Activated naive CD4-positive, alpha-beta T cell (primary cell): ENCODE data around the gene ASCC3.

Experiments used
- DNase-seq, 4 experiments: peaks; one replicate each; lab custom pipeline; 2025; lab: John Stamatoyannopoulos, UW

The ASCC3 gene

GRCh38 chr6:100491952-100492670, 389.0 kb downstream of the ASCC3 start:
- no peak for DNase-seq

- no peak for DNase-seq
Observed at GRCh38 chr6:100490065-100490464, 391.1 kb downstream of the ASCC3 start.

GRCh38 chr6:100488244-100488643, 392.9 kb downstream of the ASCC3 start:
- no peak for DNase-seq

GRCh38 chr6:100487638-100488037, 393.5 kb downstream of the ASCC3 start:
- no peak for DNase-seq

- no peak for DNase-seq
Observed at GRCh38 chr6:100485268-100485667, 395.9 kb downstream of the ASCC3 start.

GRCh38 chr6:100484474-100484873, 396.7 kb downstream of the ASCC3 start:
- DNase-seq, result no peak

GRCh38 chr6:100482698-100483097, 398.4 kb downstream of the ASCC3 start:
- DNase-seq, result no peak

- no peak for DNase-seq
Observed at GRCh38 chr6:100479179-100480035, 401.7 kb downstream of the ASCC3 start.

GRCh38 chr6:100475554-100476320, 405.4 kb downstream of the ASCC3 start:
- DNase-seq, result no peak

GRCh38 chr6:100473182-100473581, 407.9 kb downstream of the ASCC3 start:
- no peak for DNase-seq

GRCh38 chr6:100472674-100473073, 408.5 kb downstream of the ASCC3 start:
- no peak for DNase-seq

GRCh38 chr6:100470422-100471120, 410.6 kb downstream of the ASCC3 start:
- DNase-seq, result no peak

GRCh38 chr6:100469101-100469859, 411.8 kb downstream of the ASCC3 start:
- DNase-seq, result no peak

GRCh38 chr6:100468016-100468622, 413.0 kb downstream of the ASCC3 start:
- no peak for DNase-seq

GRCh38 chr6:100467129-100468015, 413.8 kb downstream of the ASCC3 start:
- no peak for DNase-seq

GRCh38 chr6:100466410-100467128, 414.6 kb downstream of the ASCC3 start:
- DNase-seq, result no peak

- no peak for DNase-seq
Observed at GRCh38 chr6:100465701-100466409, 415.3 kb downstream of the ASCC3 start.
